Epithelial cell of esophagus (primary cell): Measurements from ENCODE around the gene FKBP8.
A peak's percentile ranks its signal among the peaks of the same experiment; 100 is the strongest.

Source experiments
- DNase-seq: peaks from one replicate; pipeline ENCODE4 v3.0.0; 2010; ENCODE audit warnings: low read depth
- H3K4me3 ChIP-seq: 2 replicates; pipeline ENCODE4 v1.5.1; 2011; ENCODE audit warnings: mild to moderate bottlenecking, low read length, control low read depth
- TF ChIP-seq, protein P1 (sequence below): IDR thresholded peaks from 2 replicates; pipeline ENCODE4 v1.5.1; 2011; ENCODE audit warnings: low read depth, mild to moderate bottlenecking, low read length, control low read depth, inconsistent platforms; ENCODE audit not compliant: insufficient read depth; ENCODE audit errors: missing control alignments

FKBP8 gene

DNA sequence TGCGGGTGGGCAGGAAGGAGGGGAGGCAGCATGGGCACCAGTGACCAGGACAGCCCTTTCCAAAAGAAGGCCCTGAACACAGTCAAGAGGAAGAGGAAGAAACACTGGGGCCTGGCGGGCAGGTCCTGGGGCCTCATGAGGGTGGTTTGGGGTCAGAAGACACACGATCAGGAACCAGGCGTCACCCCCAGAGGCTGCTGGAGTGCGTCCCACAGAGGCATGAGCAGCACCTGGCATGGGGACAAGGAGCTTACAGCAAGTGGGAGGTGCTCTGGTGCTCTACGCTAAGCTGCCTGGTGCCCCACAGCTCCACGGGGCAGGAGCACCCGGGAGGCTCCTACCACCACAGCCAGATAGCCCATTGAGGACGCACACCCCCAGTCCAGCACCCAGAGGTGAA lies 41.5 kb downstream of the FKBP8 start:
- no peak for DNase-seq
- no peak overlapping the region for H3K4me3 ChIP-seq
- TF ChIP-seq, protein P1, sequence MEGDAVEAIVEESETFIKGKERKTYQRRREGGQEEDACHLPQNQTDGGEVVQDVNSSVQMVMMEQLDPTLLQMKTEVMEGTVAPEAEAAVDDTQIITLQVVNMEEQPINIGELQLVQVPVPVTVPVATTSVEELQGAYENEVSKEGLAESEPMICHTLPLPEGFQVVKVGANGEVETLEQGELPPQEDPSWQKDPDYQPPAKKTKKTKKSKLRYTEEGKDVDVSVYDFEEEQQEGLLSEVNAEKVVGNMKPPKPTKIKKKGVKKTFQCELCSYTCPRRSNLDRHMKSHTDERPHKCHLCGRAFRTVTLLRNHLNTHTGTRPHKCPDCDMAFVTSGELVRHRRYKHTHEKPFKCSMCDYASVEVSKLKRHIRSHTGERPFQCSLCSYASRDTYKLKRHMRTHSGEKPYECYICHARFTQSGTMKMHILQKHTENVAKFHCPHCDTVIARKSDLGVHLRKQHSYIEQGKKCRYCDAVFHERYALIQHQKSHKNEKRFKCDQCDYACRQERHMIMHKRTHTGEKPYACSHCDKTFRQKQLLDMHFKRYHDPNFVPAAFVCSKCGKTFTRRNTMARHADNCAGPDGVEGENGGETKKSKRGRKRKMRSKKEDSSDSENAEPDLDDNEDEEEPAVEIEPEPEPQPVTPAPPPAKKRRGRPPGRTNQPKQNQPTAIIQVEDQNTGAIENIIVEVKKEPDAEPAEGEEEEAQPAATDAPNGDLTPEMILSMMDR = no peak

DNA sequence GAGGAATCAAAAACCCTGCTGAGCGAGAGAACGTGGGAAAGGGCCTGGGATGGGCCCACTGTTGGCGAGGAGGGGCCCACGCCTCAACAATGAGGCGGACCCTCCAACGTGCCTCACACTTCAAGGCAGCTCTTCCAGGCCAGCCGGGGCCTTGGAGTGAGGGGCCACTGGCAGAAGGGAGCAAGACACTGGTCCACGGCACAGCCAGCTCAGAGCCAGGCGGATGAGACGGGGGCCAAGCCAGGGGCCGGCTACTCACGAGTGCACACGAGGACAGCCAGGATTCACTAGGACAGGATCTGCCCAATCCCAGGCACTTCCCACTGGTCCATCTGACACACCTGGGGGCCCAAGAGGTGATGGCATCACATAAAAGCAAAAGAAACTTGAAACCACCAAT lies 42.0 kb downstream of the FKBP8 start:
- no peak overlapping the region for H3K4me3 ChIP-seq
- TF ChIP-seq, protein P1 = no peak
- no peak for DNase-seq

DNA sequence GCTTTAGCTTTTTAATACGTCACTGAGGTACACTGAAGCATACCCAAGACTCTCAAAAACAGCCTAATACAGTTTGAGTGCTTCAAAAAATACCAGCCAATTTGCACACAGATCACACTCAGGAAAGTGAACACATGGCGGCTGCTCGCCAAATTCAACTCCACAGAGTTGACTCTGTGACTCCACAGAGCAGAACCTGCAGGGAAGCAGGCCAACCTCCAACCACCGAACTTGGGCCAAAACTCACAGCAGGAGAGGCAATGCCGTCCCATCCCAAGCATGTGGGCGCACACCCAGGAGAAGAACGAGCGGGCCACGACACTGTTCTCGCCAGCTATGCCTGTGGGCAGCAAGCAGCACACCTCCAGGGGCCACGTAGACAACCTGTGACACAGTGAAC lies 42.6 kb downstream of the FKBP8 start:
- H3K4me3 ChIP-seq = no peak overlapping the region
- no peak for DNase-seq
- TF ChIP-seq, protein P1 = no peak

DNA sequence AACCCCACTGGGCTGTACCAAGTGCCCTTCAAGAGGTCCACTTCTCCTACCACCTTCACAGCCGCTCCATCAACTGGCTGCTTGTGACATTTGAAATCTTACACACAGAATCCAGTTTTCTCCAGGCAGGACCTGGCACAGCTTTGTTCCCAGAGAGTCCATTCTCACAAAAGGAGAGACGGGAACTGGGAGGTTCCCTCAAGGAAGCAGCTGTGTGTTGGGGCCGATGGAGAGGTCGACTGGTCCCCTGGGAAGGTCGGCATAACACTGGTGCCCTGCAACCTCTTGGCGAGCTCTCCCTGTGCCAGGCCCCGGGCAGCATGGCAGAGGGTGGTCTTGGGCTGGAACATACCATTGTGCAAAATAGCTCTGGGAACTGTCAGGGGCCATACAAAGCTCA lies 43.0 kb downstream of the FKBP8 start:
- TF ChIP-seq, protein P1 = no peak
- DNase-seq = no peak
- H3K4me3 ChIP-seq = no peak overlapping the region

DNA sequence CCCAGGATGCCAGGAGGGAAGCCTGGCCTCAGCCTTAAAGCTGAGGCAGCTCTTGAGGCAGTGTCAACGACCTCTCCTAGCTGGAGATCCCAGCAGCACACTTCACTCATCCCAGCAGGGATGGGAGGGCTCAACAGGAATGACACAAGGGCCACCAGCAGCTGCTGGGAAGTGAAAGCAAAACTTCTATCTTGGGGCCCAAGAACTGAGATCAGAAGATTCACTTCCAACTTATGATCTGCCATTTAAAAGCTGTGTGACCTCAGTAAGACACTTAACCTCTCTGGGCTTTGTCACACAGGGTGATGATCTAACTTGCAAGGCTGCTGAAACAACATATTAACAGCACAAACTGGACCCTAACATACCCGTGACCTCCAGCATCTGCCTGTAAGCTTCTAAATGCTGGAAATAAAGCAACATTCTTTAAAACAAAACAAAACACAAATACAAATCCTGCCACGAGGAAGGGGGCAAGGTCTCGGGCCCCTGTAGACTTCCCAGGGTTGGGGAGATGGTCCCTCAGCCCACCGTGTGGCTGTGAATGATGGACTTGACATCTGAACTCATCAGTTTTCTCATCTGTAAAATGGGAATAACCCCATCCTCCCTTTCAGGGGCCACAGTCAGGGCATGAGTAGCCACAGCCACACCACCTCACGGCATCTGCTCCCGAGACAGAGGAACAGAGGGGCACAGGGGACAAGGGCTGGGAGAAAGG lies 44.2 kb downstream of the FKBP8 start:
- no peak for DNase-seq
- TF ChIP-seq, protein P1 = no peak
- H3K4me3 ChIP-seq = no peak overlapping the region

DNA sequence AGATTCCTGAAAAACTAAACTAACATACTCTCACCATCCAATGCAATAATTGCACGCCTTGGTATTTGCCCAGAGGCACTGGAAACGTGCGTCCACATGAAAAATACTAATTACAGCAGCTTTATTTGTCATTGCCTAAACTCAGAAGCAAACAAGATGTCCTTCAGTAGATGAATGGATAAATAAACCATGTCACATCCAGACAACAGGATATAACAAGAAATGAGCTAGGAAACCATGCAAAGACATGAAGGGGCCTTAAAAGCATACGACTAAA lies 46.5 kb downstream of the FKBP8 start:
- DNase-seq = peak; percentile 88
- no peak overlapping the region for H3K4me3 ChIP-seq
- TF ChIP-seq, protein P1 = no peak
